Endothelial cell of umbilical vein (primary cell): ENCODE measurements around the gene THSD1. TPM values are rescaled to one million over a fixed set of nuclear protein-coding genes. Genes with fewer than 3 reads are reported as not detected.

ENCODE experiments used
- BruUV-seq: library from RNA; stranded (reverse); fragments of 400-500 nt; replicated peaks from 2 replicates; lab custom pipeline; 2021; lab: Mats Ljungman, UMichigan
- CTCF ChIA-PET: fragments of 300-600, 350-600 bp; sonication (Branson Sonifier 250); formaldehyde crosslinking; loops from one replicate; lab custom pipeline; 2021; ENCODE audit warnings: antibody characterized with exemption, inconsistent platforms; lab: Charles Lee
- POLR2A ChIA-PET: fragments of 300-600, 350-600 bp; sonication (Branson Sonifier 250); formaldehyde crosslinking; loops from one replicate; lab custom pipeline; 2021; ENCODE audit warnings: antibody characterized with exemption, inconsistent platforms; lab: Charles Lee
- DNase-seq: peaks from one replicate; pipeline ENCODE4 v3.0.0-alpha.2; 2011; ENCODE audit warnings: low read depth, low spot score
- FAIRE-seq: peaks from 2 replicates; lab custom pipeline; 2011; peaks lifted over from hg19 to GRCh38; lab: Jason Lieb, UNC
- H2AFZ ChIP-seq: 2 replicates; pipeline ENCODE4 v1.6.0; 2012; ENCODE audit warnings: low read depth, low read length, control low read depth, inconsistent platforms
- H3K27ac ChIP-seq: 2 replicates; pipeline ENCODE4 v1.5.1; 2011; ENCODE audit warnings: low read depth, mild to moderate bottlenecking, control low read depth, low read length, moderate library complexity; ENCODE audit not compliant: insufficient read depth
- H3K27me3 ChIP-seq, 2 experiments: 2 replicates each; pipeline versions ENCODE4 v1.6.0 to v1.6.1; 2011; ENCODE audit warnings: low read length in 2 of 2, mixed read lengths in 1 of 2; ENCODE audit not compliant: control insufficient read depth in 2 of 2, insufficient read depth in 2 of 2
- H3K36me3 ChIP-seq, 2 experiments: 2 replicates in 1 of 2; 3 replicates in 1 of 2; pipeline ENCODE4 v1.5.1; 2011; ENCODE audit warnings: low read length in 2 of 2, mild to moderate bottlenecking in 1 of 2, moderate library complexity in 1 of 2; ENCODE audit not compliant: control insufficient read depth in 2 of 2, insufficient read depth in 2 of 2; ENCODE audit errors: extremely low read depth in 1 of 2
- H3K4me1 ChIP-seq: 3 replicates; pipeline ENCODE4 v1.5.1; 2011; ENCODE audit warnings: mild to moderate bottlenecking, low read length; ENCODE audit not compliant: control insufficient read depth, insufficient read depth; ENCODE audit errors: extremely low read depth
- H3K4me2 ChIP-seq: 2 replicates; pipeline ENCODE4 v1.6.1; 2011; ENCODE audit warnings: low read length, control low read depth, mixed read lengths; ENCODE audit not compliant: insufficient read depth
- H3K4me3 ChIP-seq, 3 experiments: fragments of 200-600 bp in 1 of 3; sonication (generic), shearing (Covaris generic) in 1 of 3; replicated peaks in 1 of 3; 2 replicates each; pipeline ENCODE4 v1.5.1; 2011 to 2016; ENCODE audit warnings: control low read depth in 3 of 3, low read length in 3 of 3, mild to moderate bottlenecking in 2 of 3, inconsistent platforms in 1 of 3, low read depth in 1 of 3, moderate library complexity in 1 of 3; ENCODE audit not compliant: insufficient read depth in 1 of 3
- H3K79me2 ChIP-seq: 2 replicates; pipeline ENCODE4 v1.6.0; 2012; ENCODE audit warnings: low read length, inconsistent platforms; ENCODE audit not compliant: control insufficient read depth, insufficient read depth
- H3K9ac ChIP-seq: replicated peaks from 2 replicates; pipeline ENCODE3; 2011; ENCODE audit warnings: low read length, control low read depth; ENCODE audit not compliant: insufficient read depth; ENCODE audit errors: extremely low read depth
- H3K9me1 ChIP-seq: replicated peaks from 3 replicates; pipeline ENCODE4 v1.6.0; 2011; ENCODE audit warnings: mild to moderate bottlenecking, low read length; ENCODE audit not compliant: control insufficient read depth, insufficient read depth; ENCODE audit errors: extremely low read depth
- H3K9me3 ChIP-seq: replicated peaks from 2 replicates; pipeline ENCODE4 v1.5.1; 2012; ENCODE audit warnings: low read length, inconsistent platforms; ENCODE audit not compliant: control insufficient read depth, insufficient read depth
- H4K20me1 ChIP-seq: replicated peaks from 2 replicates; pipeline ENCODE3; 2011; ENCODE audit warnings: mild to moderate bottlenecking, low read length; ENCODE audit not compliant: control insufficient read depth, insufficient read depth; ENCODE audit errors: extremely low read depth
- EZH2 ChIP-seq: IDR thresholded peaks from 2 replicates; pipeline ENCODE4 v1.6.1; 2012; ENCODE audit warnings: borderline replicate concordance, low read depth, mild to moderate bottlenecking, moderate library complexity, low read length, inconsistent platforms; ENCODE audit not compliant: severe bottlenecking
- FOS ChIP-seq: IDR thresholded peaks from 2 replicates; pipeline ENCODE4 v1.6.1; 2011; ENCODE audit warnings: mild to moderate bottlenecking, low read length, moderate library complexity, borderline replicate concordance; ENCODE audit not compliant: insufficient read depth
- GATA2 ChIP-seq: IDR thresholded peaks from 2 replicates; pipeline ENCODE4 v1.7.0; 2011; ENCODE audit warnings: low read depth, mild to moderate bottlenecking, moderate library complexity, mixed read lengths, low read length; ENCODE audit not compliant: insufficient read length, insufficient read depth
- JUN ChIP-seq: IDR thresholded peaks from 2 replicates; pipeline ENCODE4 v1.6.1; 2011; ENCODE audit warnings: borderline replicate concordance, low read depth; ENCODE audit not compliant: insufficient read length, insufficient read depth
- MYC ChIP-seq: IDR thresholded peaks from one replicate; pipeline ENCODE4 v1.6.1; 2011; ENCODE audit warnings: mild to moderate bottlenecking, low read depth, low read length
- POLR2A ChIP-seq: IDR thresholded peaks from 2 replicates; pipeline ENCODE4 v1.6.1; 2012; ENCODE audit warnings: low read depth, mild to moderate bottlenecking, control low read depth, low read length
- POLR2AphosphoS5 ChIP-seq: IDR thresholded peaks from 2 replicates; pipeline ENCODE4 v1.6.1; 2012; ENCODE audit warnings: low read depth, mild to moderate bottlenecking, control low read depth, low read length, moderate library complexity; ENCODE audit not compliant: insufficient read depth
- dilution Hi-C: fragments of 300-500 bp; cut with MboI; formaldehyde crosslinking; loops from one replicate; pipeline ENCODE4 v1.15.0; 2019; ENCODE audit warnings: low sequenced_read_pairs; ENCODE audit not compliant: extremely low pct_ligation_motif_present
- intact Hi-C: fragments of 100-400 bp; cut with micrococcal nuclease; formaldehyde crosslinking; loops from one replicate; pipeline ENCODE4 v1.10.0; 2022
- polyA plus RNA-seq, 4 experiments: library from polyadenylated mRNA; depleted of rRNA in 3 of 4; stranded (reverse) in 3 of 4; unstranded in 1 of 4; fragments of >200 nt; gene quantifications; 2 replicates each; pipeline versions ENCODE4 v1.2.1 to v1.2.3, GENCODE V29; 2011 to 2012; ENCODE audit warnings: missing spikeins in 1 of 4
- total RNA-seq: library from RNA; stranded (reverse); gene quantifications from 2 replicates; pipeline ENCODE4 v1.2.3, GENCODE V29; 2021
- TF ChIP-seq, protein P1 (sequence below), 2 donors: IDR thresholded peaks; 1 replicate in 1 of 2; 2 replicates in 1 of 2; pipeline ENCODE4 v1.5.1; 2011; ENCODE audit warnings: low read length in 2 of 2, mild to moderate bottlenecking in 2 of 2, moderate library complexity in 2 of 2, control low read depth in 1 of 2, inconsistent platforms in 1 of 2, low read depth in 1 of 2; ENCODE audit not compliant: insufficient read depth in 1 of 2; ENCODE audit errors: extremely low read depth in 1 of 2
- TF ChIP-seq, protein P2 (sequence below): IDR thresholded peaks from 2 replicates; pipeline ENCODE4 v1.6.1; 2011; ENCODE audit not compliant: insufficient read depth, insufficient read length

Gene THSD1
- total and polyA plus RNA-seq, 2 donors (not counting 3 experiments of a cell fraction or from before 2014, with no cell fraction given) = 25.4 to 27.6 TPM

DNA sequence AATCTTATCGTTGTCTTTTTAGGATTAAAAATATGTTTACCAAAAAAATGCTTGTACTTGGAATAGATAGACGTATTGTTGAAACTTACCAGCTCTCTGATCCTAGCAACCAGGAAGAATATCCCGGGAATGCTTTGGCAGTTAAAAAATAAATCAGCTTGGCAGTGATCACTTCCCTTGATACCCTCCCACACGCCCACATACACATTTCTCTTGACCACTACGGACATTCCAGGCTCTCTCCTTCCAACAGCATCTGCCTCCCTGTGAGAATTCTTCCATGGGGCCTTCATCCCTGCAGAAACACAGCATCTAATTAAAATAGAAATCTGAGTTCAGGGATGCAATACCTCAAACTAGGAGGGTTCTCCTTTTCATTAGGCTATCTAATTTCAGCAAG lies 57.9 kb downstream of the THSD1 start:
- Histone ChIP-seq H3K36me3 (no peaks in the 10 kb centered on the region), H4K20me1 (no peaks in the 10 kb centered on the region), H3K79me2 (no peaks in the 10 kb centered on the region), H3K9me3 (no peaks in the 10 kb centered on the region), H3K27ac (no peak overlapping the region), H3K4me3 (no peak overlapping the region), H3K9me1 (no peaks in the 10 kb centered on the region), H3K9ac (no peak overlapping the region), H3K4me2 (no peak overlapping the region), H2AFZ (peak overlapping the region; percentile 43), H3K4me1 (peaks cover 21% of the 10 kb centered on the region), H3K27me3 (no peaks in the 10 kb centered on the region)
- no TSS peak for BruUV-seq
- ChIA-PET CTCF (interaction anchor here (0.8 to 9.9 kb wide), 2 partner anchors 80 to 102 kb away, joined by 3 to 210 read pairs; partner anchors contain the start of gene VPS36), POLR2A (interaction anchor here (0.5 kb wide), 1 partner anchor 44 kb away, joined by 4 read pairs; no protein-coding TSS in a partner anchor)
- DNase-seq (peak; percentile 55), FAIRE-seq (peak; percentile 66)
- dilution Hi-C loops (no loop called here), intact Hi-C loops (no loop called here)
- TF ChIP-seq EZH2 (no peak), FOS (no peak), GATA2 (no peak), JUN (no peak), POLR2A (no peak), MYC (no peak), POLR2AphosphoS5 (no peak)
- TF ChIP-seq, protein P1, sequence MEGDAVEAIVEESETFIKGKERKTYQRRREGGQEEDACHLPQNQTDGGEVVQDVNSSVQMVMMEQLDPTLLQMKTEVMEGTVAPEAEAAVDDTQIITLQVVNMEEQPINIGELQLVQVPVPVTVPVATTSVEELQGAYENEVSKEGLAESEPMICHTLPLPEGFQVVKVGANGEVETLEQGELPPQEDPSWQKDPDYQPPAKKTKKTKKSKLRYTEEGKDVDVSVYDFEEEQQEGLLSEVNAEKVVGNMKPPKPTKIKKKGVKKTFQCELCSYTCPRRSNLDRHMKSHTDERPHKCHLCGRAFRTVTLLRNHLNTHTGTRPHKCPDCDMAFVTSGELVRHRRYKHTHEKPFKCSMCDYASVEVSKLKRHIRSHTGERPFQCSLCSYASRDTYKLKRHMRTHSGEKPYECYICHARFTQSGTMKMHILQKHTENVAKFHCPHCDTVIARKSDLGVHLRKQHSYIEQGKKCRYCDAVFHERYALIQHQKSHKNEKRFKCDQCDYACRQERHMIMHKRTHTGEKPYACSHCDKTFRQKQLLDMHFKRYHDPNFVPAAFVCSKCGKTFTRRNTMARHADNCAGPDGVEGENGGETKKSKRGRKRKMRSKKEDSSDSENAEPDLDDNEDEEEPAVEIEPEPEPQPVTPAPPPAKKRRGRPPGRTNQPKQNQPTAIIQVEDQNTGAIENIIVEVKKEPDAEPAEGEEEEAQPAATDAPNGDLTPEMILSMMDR (IDR thresholded peaks at IDR 0.05; ENCODE audit: extremely low read depth in 1 of 2, insufficient read depth in 1 of 2, low read depth in 1 of 2, low read length in 2 of 2) = no peak
- TF ChIP-seq, protein P2, sequence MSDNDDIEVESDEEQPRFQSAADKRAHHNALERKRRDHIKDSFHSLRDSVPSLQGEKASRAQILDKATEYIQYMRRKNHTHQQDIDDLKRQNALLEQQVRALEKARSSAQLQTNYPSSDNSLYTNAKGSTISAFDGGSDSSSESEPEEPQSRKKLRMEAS = no peak
